Right hindlimb (tissue), 1 donor: Measurements from ENCODE around the gene GRIP2.

Experiments used
- DNase-seq: peaks from one replicate; pipeline ENCODE4 v3.0.0-alpha.2; 2018

GRIP2 gene

DNA sequence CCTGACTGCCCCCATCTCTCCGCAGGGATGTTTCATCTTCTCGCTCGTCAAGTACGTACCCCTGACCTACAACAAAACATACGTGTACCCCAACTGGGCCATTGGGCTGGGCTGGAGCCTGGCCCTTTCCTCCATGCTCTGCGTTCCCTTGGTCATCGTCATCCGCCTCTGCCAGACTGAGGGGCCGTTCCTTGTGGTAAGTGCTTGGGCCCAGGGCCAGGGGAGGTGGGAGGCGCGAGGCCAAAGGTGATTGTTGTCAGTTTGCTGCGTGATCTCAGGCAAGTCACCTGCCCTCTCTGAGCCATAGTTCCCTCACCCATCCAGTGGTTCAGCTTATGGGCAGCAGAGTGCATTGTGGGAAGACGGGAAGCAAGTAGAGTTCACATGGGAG lies 58.5 kb downstream of the GRIP2 start:
- no peak for DNase-seq

GRCh38 chr3:14481018-14481645 lies 59.0 kb downstream of the GRIP2 start:
- no peak for DNase-seq

DNA sequence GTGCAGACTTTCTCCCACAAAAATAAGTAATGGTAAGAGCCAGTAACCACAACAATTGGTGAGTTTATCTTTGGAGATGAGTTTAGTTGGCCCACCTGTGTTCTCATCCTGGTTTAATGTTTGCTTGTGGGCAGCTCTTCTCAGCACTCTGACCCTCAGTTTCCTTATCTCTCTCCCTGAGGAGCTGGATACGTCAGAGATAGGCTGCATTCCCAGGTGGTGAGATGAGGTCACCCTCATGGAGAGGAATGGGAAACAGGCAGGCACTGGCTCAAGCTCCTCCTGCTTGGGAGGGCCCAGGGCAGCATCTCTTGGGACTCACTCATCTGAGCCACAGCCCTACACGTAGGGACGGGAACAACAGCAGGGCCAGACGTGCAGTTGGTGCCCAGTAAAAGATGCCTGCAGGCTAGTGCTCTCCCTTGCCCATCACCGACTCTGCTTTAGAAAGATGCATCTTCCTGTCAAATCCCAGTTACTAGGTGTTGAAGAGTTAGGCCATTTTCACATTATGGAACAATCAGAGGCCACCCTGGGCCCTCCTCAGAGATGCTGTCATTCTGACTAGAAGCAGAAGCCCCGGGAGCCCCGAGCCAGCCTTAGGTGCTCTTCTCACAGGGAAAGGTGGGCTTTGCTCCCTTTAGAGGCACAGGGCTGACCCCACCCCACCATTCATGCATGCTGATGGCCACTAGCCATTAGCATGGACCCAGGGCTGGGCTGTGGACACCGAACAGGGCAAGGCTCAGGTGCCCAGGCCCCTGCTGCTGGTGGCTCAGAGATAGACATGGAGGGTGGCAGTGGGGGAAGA lies 59.7 kb downstream of the GRIP2 start:
- no peak for DNase-seq

- no peak for DNase-seq
These were observed 60.6 kb downstream of the GRIP2 start for GRCh38 chr3:14479591-14479990.

GRCh38 chr3:14478956-14479550 lies 61.1 kb downstream of the GRIP2 start:
- DNase-seq = no peak

DNA sequence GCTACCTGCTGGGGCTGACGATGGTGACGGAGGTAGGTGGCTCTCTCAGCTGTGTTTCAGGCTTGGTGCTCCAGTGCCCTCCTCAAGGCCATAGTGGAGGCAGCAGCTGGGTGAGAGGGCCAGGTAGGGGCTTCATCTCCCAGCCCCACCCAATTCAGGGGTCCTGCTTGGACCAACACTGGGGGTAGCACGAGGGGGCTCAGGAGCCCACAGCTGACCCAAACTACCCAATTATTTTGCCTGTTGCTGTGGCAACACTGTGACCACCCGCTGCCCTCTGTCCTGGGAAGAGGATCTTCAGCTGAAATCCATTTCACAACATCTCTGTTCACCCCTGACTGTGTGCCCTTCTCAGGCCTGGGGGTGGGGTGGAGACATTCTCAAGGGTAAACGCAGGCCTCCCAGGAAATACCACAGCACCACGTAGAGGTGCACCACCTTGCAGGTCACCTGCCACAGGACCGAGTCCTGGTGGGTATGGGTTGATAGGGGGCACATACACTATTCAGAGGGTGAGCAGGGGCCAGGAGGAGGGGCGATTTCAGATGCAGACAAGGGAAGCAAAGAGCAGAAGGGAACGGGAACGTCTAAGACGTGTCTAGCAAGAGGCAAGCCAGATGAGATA lies 62.7 kb downstream of the GRIP2 start:
- no peak for DNase-seq

DNA sequence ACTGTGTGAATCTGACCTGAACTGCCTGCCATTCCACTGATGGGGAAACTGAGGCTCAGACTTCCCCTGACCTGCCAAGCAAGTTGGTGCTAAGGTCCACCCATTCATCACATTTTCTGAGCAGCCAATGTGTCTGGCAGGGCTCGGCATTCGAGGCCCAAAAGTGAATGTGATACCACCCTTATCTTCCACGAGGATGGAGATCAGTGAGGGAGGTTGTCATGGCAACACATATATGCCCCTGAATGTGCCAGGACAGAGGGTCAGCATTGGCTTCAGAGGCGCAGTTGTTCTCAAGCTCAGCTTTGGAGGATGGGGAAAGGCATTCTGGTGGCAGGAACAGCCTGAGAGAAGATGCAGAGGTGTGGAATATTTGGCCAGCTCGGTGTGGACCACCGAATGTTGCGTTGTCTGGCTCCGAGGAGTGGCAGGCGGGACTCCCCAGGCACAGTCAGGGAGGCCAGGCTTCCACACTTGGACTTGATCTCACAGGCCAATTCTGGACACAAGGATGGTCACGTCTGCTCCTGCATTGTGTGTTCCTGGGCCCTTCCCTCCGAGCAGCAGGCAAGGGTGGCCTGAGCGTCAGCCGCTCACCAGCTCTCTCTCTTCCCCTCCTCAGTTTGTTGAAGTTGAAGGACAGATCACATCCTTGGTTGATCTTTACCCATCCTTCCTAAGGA lies 63.4 kb downstream of the GRIP2 start:
- no peak for DNase-seq

DNA sequence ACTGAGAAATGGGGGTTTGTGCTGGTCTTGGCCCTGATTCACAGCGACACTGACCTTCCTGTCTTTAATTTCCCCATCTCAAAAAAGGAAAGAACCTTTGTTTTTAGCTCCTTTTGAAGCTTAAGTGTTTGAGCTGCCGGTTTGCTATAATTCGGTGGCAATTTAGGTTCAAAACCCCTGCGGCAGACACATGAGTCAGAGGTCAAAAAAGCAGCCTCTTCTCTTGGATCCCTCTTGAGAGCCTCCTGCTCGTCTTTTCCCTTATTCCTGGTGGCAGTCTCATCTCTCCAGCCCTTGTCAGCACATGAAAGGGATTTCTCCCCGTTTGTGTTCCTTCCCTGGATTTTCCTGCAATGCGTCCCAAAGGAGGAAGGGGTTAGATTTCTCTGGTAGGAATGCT lies 64.5 kb downstream of the GRIP2 start:
- DNase-seq = no peak

- no peak for DNase-seq
These were observed 65.6 kb downstream of the GRIP2 start for GRCh38 chr3:14474363-14475081.

DNA sequence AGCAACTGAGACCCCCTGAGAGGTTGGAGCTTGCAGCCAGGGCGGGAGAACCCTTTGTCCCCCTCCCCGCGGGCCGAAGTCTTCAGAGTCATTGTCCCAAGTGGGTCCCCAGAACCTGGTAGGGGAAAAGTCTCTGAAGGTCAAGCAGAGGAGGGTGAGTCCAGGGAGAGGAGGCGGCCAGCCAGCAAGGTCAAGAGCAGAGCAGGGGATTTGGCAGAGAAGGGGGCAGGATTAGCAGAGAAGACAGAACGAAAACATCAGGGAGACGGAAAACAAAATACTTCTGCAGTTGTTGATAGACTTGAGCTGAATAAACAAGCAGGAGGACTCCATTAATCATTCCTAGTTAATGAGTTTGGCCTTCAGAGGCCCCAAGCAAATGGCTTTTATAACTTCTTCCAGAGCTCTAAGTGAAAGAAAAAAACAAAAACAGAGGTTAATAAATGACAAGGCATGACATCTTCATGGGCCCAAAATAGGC lies 66.7 kb downstream of the GRIP2 start:
- no peak for DNase-seq

DNA sequence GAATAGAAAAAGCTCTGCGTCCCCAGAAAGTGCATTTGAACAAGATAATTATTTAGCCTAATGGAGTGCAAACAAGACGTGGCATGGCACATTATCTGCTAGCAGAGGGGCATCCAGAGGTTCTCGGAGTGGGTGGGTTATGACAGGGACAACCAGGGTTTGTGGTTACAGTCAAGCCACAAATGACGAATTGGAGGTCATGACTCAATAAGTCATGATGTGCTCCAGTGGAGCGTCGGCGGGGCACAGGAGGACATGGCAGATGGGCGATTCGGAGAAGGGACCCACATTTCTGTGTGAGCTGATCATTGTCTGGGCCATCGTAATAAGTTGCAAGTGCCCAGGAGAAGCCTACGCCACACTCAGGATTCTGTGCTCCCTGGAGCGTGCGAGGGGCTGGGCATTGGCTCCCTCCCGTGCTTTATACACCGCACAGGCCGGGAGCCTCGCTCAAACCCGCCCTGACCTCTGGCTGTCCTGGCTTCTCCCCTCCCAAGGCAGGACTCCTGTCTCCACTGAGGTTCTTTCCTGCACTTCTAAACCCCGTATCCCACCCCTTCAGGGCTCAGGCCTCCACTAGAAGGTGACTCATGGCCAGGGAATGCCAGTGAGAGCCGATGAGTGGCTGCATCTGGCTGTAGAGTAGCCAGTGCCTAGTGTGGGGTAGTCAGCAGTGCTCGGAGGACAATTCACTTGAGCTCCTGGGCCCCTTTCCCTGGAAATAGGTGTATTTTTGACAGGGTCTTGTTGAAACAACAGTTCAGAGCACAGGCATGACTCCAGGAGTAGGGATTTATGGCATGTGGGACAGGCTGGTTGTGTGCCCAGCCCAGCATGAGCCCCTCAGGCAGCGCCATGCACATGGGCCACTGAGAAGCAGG lies 67.4 kb downstream of the GRIP2 start:
- no peak for DNase-seq

GRCh38 chr3:14471690-14472089 lies 68.5 kb downstream of the GRIP2 start:
- DNase-seq = no peak

- DNase-seq = no peak
These were observed 69.1 kb downstream of the GRIP2 start for GRCh38 chr3:14471016-14471415.

- DNase-seq = no peak
These were observed 69.7 kb downstream of the GRIP2 start for GRCh38 chr3:14470461-14470860.

GRCh38 chr3:14468621-14468981 lies 71.5 kb downstream of the GRIP2 start:
- no peak for DNase-seq

DNA sequence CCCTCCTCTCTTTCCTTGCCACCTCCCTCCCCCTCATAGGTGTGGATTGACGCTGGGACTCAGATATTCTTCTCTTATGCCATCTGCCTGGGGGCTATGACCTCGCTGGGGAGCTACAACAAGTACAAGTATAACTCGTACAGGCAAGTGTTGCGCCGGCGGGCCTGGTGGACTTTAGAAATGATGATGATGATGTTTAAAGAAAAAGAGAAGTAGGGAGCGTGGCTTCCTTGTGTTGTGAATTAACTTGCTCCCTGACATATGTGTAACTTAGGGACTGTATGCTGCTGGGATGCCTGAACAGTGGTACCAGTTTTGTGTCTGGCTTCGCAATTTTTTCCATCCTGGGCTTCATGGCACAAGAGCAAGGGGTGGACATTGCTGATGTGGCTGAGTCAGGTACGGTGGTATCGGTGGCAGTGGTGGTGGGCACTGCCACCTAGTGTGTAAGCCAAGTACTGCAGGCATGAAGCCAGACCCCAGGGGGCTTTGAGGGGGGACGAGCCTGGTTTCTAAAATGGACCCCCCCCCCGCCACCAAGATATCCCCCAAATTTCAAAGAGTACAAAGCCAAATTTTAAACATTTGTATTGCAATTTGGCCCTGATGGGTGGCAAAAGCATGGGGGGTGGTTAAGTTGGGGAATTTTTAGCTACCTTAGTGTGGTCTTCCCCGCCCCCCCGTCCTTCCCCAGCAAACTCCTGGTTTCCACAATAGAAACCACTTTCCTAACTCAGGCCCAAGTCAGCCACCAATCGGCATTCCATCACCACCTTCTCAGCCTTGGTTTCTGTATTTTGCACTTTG lies 72.1 kb downstream of the GRIP2 start:
- peak; percentile 60 for DNase-seq

DNA sequence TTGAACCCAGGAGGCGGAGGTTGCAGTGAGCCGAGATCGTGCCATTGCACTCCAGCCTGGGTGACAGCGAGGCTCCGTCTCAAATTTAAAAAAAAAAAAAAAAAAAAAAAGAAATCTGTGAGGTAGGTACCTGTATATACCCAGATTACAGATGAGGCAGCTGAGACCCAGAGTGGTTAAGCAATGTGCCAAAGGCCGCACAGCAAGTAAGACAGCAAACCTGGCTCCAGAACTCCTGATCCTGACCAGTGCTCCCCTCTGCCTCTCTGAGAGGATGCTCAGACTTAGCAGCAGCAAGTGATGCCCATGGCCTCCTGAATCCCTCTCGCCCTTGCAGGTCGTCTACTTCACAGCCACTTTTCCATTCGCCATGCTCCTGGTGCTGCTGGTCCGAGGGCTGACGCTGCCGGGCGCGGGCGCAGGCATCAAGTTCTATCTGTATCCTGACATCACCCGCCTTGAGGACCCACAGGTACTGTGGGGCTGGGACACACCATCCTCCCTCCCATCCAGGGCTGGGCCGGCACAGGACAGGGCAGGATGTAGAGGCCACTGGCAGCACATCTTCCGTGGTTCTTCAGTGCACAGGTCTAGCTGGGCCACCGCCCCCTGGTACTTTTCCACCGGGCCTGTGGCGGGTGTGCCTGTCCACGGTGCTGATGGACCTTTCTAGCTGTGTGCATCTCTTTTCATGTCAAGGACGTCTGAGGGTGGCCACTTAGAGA lies 73.8 kb downstream of the GRIP2 start:
- no peak for DNase-seq

- DNase-seq = no peak
These were observed 74.7 kb downstream of the GRIP2 start for GRCh38 chr3:14465425-14465824.

DNA sequence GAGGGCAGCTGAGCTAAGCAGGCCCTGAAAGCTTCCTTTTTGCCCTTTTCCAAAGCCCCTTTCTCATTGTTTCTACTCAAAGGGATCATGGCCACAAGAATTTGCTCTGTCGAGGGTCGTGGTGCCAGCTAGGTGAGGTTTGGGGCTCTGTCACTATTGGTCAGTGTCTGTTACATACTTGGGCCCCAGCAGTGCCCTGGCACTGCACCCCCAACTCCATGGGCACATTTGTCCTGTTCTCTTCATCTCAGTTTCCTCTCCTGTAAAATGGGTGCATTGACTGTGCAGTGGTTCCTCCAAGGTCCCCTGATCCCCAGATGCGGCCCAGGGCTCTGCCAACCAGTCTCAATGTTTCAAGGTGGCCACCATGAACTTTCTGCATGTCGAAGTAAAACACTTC lies 75.6 kb downstream of the GRIP2 start:
- no peak for DNase-seq

DNA sequence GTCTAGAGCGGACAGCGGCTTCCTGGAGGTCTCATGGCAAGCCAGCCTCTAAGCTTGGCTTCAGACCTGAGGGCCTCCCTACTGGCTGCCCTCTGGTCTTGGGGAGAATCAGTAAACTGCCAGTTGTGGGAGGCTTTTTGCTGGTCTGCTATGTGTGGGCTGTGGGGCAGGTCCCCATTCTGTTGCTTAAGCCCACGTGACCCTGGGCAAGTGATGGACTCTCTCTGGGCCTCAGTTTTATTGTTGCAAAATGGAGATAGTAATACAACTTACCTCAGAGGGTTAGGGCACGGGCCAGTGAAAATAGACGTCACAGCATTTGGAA lies 76.0 kb downstream of the GRIP2 start:
- no peak for DNase-seq
